Progenitor cell of endocrine pancreas (in vitro differentiated cells): ENCODE measurements around the gene EFCAB7. TPM values are rescaled to one million over a fixed set of nuclear protein-coding genes. Genes with fewer than 3 reads are reported as not detected.
"Not testable (repeated sequence)": the region's sequence is repeated elsewhere in the genome, so short reads cannot be mapped to it uniquely, and the experiment has no call there.

Experiments used
- DNase-seq: peaks from one replicate; pipeline ENCODE4 v3.0.0; 2021; ENCODE audit warnings: low spot score; ENCODE audit not compliant: unreplicated experiment
- H3K27ac Mint-ChIP-seq: 2 replicates; pipeline ENCODE4 v1.8.0; 2021; ENCODE audit warnings: mild to moderate bottlenecking, moderate library complexity, mixed read lengths
- H3K27me3 Mint-ChIP-seq: 2 replicates; pipeline ENCODE4 v1.8.0; 2021; ENCODE audit warnings: mixed read lengths
- H3K36me3 Mint-ChIP-seq: 2 replicates; pipeline ENCODE4 v1.8.0; 2022; ENCODE audit warnings: mixed read lengths; ENCODE audit not compliant: insufficient read depth
- H3K4me1 Mint-ChIP-seq: 2 replicates; pipeline ENCODE4 v1.8.0; 2021; ENCODE audit warnings: low read depth, mixed read lengths
- H3K4me3 Mint-ChIP-seq: 2 replicates; pipeline ENCODE4 v1.8.0; 2021; ENCODE audit warnings: low read depth, mild to moderate bottlenecking, moderate library complexity, mixed read lengths
- H3K9me3 Mint-ChIP-seq: 2 replicates; pipeline ENCODE4 v1.8.0; 2021; ENCODE audit warnings: low read depth, mixed read lengths
- total RNA-seq: library from RNA; stranded (reverse); gene quantifications from 2 replicates; pipeline ENCODE4 v1.2.1, GENCODE V29; 2021
- TF ChIP-seq, protein P1 (sequence below): fragments of 200-600 bp; sonication (generic); IDR thresholded peaks from one replicate; pipeline ENCODE4 v1.5.0; 2021; ENCODE audit warnings: antibody characterized with exemption, mild to moderate bottlenecking; ENCODE audit not compliant: unreplicated experiment

Gene EFCAB7
- total RNA-seq, 1 donor from 2014 or later: 14.6 TPM

DNA sequence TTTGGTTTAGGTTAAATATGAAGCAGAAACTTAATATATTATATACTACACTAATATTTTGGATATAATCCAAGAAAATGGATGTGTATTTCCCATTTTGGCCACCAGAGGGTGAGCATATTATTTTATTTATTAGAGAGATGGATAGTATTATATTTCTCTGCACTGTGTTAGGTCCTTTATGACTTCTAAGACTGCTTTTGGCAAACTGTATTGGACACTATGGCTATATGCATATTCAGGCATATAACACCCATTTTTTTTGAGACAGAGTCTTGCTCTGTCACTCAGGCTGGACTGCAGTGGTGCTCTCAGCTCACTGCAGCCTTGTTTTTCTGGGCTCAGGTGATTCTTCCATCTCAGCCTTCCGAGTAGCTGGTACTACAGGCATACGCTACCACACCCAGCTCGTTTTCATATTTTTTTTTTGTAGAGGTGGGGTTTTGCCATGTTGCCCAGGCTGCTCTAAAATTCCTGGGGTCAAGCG lies 52.1 kb downstream of the EFCAB7 start:
- H3K36me3 Mint-ChIP-seq: peaks cover 8% of the 10 kb centered on the region
- TF ChIP-seq, protein P1, sequence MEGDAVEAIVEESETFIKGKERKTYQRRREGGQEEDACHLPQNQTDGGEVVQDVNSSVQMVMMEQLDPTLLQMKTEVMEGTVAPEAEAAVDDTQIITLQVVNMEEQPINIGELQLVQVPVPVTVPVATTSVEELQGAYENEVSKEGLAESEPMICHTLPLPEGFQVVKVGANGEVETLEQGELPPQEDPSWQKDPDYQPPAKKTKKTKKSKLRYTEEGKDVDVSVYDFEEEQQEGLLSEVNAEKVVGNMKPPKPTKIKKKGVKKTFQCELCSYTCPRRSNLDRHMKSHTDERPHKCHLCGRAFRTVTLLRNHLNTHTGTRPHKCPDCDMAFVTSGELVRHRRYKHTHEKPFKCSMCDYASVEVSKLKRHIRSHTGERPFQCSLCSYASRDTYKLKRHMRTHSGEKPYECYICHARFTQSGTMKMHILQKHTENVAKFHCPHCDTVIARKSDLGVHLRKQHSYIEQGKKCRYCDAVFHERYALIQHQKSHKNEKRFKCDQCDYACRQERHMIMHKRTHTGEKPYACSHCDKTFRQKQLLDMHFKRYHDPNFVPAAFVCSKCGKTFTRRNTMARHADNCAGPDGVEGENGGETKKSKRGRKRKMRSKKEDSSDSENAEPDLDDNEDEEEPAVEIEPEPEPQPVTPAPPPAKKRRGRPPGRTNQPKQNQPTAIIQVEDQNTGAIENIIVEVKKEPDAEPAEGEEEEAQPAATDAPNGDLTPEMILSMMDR: peak; percentile 82
- peaks cover 7% of the 10 kb centered on the region for H3K9me3 Mint-ChIP-seq
- H3K4me3 Mint-ChIP-seq: no peak overlapping the region
- H3K4me1 Mint-ChIP-seq: no peaks in the 10 kb centered on the region
- no peak for DNase-seq
- H3K27me3 Mint-ChIP-seq: no peaks in the 10 kb centered on the region
- no peak overlapping the region for H3K27ac Mint-ChIP-seq

- not testable (repeated sequence) for H3K4me3 Mint-ChIP-seq, H3K9me3 Mint-ChIP-seq, DNase-seq, H3K27me3 Mint-ChIP-seq, H3K4me1 Mint-ChIP-seq, H3K27ac Mint-ChIP-seq, H3K36me3 Mint-ChIP-seq
These were observed 63.0 kb downstream of the EFCAB7 start for GRCh38 chr1:63586326-63586725.

DNA sequence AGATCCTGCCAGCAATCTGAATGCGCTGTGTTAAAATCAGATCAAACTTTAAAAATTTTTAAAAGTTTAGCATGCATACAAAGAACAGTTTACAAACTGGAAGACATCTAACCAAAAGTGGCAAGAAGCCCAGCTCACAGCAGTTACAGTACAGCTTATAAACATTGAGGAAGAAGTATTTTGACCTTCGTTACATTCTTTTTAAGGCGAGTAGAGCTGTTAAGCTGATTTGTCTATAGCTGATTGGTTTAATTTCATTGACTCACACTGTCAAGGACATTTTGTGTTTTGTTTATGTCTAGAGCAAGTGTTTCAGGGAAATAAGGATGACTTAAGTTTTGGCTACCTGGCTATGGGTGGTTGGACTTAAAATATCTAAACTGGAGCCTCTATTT lies 66.8 kb downstream of the EFCAB7 start:
- Mint-ChIP-seq H3K9me3 (no peaks in the 10 kb centered on the region), H3K4me3 (no peak overlapping the region), H3K27me3 (peaks cover 2% of the 10 kb centered on the region), H3K27ac (no peak overlapping the region), H3K36me3 (no peaks in the 10 kb centered on the region), H3K4me1 (no peaks in the 10 kb centered on the region)
- DNase-seq: no peak
- TF ChIP-seq, protein P1: no peak

DNA sequence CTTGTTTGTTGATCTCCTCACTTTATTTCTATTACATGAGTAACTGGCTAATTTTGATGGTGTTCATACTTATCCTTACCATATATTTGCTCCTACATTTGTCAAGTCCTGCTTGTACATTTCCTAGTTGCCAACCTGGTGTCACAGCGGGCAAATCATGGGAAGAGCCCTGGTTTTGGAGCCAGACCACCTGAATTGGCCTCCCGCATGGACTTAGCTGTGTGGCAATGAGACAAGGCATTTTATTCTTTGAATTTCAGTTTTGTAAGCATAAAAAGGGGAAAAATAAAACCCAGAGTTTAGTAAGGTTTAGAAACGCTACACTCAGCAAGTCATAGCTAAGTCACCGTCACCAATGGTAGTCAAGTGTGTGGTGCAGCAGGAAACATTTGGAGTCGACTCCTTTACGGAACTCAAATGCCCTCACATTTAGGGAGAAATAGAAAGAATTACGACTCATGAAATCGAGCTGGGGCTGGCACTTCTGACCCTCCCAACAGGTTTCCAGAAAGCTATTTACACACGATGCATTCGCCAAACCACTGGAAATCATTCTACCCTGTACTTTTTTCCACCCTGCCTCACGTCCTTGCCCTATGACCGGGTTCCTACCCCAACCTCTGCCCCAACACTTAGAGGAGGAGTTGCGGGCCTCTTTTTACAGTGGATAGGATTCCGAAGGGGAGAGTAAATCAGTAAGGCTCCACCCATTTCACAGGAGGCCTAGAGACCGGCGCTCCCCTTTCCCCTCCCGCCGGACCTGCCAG lies 69.4 kb downstream of the EFCAB7 start:
- peaks cover 5% of the 10 kb centered on the region for H3K27me3 Mint-ChIP-seq
- no peaks in the 10 kb centered on the region for H3K9me3 Mint-ChIP-seq
- peak overlapping the region; percentile 92 for H3K4me3 Mint-ChIP-seq
- TF ChIP-seq, protein P1: no peak
- no peaks in the 10 kb centered on the region for H3K4me1 Mint-ChIP-seq
- H3K36me3 Mint-ChIP-seq: peaks cover 1% of the 10 kb centered on the region
- no peak for DNase-seq
- H3K27ac Mint-ChIP-seq: peak overlapping the region; percentile 95

- TF ChIP-seq, protein P1: no peak
- Mint-ChIP-seq H3K36me3 (peaks cover 1% of the 10 kb centered on the region), H3K27me3 (peaks cover 5% of the 10 kb centered on the region), H3K4me3 (peak within 1 kb of the TSS; percentile 92), H3K4me1 (no peaks in the 10 kb centered on the region), H3K9me3 (no peaks in the 10 kb centered on the region), H3K27ac (peak within 1 kb of the TSS; percentile 95)
- peak; percentile 44 for DNase-seq
These were observed 70.1 kb downstream of the EFCAB7 start, which contains the start of gene PGM1 for GRCh38 chr1:63593303-63593885. Gene PGM1 (plus strand): TSS chr1:63593411. CDS start chr1:63593489, 78 bp downstream.
